ENCODE data around the gene ACSL5.

ACSL5 gene, protein sequence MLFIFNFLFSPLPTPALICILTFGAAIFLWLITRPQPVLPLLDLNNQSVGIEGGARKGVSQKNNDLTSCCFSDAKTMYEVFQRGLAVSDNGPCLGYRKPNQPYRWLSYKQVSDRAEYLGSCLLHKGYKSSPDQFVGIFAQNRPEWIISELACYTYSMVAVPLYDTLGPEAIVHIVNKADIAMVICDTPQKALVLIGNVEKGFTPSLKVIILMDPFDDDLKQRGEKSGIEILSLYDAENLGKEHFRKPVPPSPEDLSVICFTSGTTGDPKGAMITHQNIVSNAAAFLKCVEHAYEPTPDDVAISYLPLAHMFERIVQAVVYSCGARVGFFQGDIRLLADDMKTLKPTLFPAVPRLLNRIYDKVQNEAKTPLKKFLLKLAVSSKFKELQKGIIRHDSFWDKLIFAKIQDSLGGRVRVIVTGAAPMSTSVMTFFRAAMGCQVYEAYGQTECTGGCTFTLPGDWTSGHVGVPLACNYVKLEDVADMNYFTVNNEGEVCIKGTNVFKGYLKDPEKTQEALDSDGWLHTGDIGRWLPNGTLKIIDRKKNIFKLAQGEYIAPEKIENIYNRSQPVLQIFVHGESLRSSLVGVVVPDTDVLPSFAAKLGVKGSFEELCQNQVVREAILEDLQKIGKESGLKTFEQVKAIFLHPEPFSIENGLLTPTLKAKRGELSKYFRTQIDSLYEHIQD

DNA sequence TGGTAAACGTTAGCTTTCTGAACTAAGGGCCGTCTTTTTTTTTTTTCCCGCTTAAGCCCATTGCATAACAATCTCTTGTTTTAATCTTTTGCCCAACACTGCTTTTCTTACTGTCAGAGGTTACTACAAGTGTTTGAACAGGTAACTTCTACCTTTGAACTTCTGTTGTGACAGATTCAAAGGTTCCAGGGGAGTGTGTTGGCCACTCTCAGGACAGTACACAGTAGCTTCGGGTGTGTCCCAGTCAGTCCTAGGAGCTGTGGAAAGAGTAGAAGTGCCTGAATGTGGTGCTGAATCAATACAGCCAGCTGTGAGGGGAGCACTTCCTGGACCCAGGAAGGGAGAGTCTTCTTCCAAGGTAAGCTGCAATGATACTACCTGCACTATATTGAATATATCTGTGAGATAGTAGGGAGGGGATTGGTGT is at the start of gene ACSL5:
ACSL5 (plus strand) TSS at position 205 of the 427 bp plus-strand sequence. CDS start 20,831 bp downstream, outside the sequence.
- no peak for DNase-seq (ENCODE audit: low read depth, low spot score)

DNA sequence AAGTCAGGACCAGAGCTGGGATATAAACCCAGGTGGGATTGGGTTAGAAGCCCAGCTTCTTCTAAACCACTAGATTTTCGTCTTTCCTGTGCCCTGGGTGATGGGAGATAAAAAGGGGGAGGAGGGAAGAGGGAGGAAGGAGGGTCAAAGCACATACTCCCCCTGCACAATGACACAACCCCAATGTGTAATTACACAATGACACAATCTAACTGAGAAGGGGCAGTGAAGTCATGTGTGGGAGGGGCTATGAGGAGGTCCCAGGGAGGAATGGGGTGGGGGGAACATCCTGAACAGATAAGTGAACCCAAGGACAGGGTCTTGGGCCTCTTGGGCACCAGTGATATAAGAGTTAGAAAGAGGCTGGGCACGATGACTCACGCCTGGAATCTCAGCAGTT is 46.2 kb upstream of the ACSL5 start:
- DNase-seq (ENCODE audit: low read depth, low spot score): no peak

DNA sequence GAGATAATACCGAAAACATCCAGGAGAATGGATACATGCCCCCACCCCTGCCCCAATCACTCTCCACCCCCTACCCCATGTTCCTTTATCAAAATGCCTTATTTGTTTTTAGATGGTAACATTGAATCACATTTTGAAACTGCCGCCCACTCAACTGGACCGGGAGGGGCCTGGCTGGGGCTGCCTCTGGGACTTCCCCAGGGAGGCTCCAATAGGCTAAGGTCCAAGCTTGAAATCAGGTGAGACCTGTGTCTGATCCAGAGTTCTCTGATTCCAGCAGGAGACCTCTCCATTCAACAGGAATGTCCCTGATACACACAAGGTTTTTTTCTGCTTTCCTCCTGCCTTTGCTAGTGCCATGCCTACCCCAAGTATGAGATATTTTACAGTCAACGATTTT is 43.8 kb upstream of the ACSL5 start:
- no peak for DNase-seq (ENCODE audit: low read depth, low spot score)

DNA sequence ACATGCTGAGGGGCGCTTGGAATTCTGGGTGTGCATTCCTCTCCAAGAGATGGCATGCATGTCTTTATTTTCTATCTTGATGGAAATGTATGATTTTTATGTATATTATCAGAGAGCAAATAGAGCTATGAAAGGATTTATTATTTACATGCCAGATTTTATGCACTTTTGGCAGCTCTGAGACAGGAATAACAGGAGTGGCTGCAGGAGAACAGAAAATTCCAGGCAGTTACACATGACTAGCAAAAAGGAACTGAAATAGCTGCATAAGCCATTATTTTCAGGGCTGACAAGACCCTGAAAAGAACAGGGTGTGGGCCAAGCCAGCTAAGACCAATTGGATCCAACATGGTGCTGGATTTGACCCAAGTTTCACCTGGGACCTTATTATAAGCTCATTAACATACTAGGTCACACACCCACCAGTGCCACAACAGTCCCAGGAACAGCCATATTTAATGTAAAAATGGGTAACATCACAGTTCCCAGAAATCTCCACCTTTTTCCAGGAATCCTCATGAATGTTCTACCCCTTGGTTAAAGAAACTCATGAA is 43.2 kb upstream of the ACSL5 start:
- no peak for DNase-seq (ENCODE audit: low read depth, low spot score)

DNA sequence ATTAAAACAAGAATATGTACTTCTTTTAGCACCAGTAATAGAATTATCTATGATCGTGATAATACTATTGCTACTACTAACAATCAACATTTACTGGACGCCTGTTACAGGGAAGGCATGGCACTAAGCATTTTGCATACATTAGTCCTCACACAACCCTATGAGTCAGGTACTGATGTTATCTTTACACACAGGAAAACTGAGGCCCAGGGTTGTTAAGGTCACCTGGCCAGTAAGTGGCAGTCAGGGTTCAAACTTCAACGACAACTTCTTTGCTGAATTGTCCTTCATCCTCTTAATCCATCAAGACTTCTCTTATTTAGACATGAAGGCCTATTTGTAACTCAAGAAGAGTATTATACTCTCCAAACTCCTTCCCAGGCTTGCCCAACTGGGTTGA is 41.9 kb upstream of the ACSL5 start:
- no peak for DNase-seq (ENCODE audit: low read depth, low spot score)

DNA sequence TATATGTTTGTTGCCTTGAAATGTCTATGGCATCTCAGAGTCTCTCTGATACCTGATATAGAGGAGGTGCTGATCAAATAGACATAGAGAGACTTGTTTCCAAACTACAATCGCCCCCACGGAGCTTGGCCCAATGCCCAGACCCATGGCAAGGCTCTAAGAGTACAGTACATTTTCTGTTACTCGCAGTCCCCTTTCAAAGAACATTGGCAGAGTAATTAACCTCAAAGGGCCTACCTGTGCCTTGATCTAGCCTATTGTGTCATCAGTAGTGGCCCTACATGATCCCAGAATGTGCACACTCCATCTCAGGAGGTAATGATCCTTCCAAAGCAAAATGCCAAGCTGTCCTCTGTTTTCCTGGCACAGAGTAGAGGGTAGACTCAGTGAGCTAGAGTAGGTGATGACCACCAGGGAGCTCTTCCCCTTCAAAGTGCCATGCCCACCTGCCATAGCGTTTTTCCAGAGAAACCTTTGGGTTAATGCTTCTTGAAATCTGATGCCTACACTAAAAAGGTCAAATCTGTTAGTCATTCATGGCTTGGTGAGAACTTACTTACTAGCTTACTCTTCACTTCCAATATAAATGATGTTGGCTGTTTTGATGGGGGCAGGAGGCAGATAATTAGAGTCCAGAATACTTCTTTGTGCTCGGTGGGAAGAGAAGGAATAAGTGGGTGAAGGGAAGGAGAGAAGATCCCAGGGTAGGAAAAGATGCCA is 41.2 kb upstream of the ACSL5 start:
- no peak for DNase-seq (ENCODE audit: low read depth, low spot score)

DNA sequence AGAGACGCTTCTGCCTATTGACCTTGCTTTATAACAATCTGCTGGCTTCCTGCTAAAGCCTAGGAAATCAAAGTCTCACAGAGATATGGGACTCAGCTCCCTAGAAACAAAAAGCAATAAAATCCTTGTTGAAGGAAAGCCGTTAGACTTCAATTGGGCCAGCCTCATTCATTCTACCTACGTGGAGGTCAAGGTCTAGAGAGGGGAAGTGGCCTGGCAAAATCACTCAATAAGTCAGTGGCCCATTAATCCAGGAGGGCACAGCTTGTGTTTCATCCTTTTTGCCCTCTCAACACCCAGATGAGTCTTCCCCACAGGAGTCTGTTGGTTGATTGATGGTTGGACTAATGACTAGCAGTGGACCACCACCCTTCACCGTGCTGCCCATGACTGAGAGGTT is 40.5 kb upstream of the ACSL5 start:
- no peak for DNase-seq (ENCODE audit: low read depth, low spot score)

DNA sequence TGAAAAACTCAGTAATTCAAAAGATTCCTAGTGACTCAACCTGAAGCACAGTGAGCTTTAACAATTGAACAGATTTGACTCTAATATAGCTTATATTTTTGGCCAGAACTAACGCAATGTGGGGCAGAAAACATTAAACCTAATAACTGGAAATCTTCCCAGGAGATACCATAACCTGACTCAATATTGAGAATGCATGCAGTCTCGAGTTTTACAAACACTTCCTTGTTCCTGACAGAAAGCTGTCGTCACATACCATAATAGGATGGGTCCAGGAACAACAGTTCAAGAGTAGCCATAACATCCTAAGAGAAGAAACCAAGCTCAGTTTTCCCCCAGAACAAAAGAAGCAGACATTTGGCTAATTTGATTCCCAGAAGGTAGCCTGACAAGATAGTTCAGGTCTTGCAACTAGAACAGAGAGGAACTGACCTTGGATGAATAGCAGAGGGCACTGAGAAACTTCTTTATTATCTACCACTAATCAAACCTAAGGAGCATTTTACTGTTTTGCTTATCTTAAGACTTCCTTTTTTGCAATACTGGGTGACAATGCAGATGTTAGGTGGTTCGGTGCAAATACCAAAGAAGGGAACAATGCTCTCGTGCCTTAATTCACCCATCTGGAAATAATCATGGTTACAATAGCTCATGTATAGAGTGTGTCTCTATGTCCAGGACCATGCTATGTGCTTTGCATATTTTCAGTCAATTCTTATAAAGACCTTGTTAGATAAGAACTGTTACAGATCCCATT is 38.6 kb upstream of the ACSL5 start:
- no peak for DNase-seq (ENCODE audit: low read depth, low spot score)

DNA sequence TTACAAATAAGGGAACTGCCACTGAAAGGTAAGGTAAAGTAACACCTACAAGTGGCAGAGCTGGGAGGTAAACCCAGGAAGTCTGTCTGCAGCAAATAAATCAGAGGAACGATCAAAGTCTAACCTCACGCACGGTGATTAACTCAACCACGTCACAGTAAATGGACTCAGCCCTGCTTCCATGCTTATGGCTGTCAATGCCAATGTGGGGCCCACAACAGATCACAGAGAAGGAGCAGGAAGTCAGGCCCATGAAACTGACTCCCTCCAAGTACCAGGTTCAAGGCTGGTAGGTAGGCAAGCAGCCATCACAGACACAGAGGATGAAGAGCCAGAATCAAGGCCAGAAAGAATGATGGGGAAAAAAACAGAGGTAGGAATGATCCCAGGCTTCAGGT is 38.0 kb upstream of the ACSL5 start:
- DNase-seq (ENCODE audit: low read depth, low spot score): no peak

DNA sequence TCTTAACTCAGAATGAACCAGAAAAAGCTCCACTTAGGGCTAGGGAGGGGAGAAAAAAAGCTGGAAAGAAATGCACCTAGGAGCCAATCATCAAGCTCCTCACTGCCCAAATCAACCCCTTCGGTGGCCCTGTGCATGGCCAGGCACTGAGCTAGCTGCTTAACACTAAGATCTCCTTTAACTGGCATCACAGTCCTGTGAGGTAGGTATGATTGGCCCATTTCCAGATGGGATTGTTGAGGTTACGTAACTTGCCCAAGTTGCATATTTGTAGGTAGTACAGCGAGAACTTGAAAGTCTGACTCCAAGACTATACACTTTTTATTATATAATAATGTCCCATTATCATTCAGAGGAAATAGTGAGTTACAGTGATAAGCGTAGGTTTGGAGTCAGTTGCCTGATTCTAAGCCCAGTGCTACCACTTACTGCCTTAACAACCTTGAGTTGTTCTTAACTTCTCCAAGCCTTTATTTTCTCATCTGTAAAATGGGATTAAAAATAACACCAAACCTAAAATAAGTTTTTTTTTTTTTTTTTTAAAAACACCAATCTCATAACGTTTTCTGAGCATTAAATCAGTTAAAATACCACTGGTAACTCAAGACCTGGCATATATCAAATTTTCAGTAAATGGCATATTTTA is 37.2 kb upstream of the ACSL5 start:
- no peak for DNase-seq (ENCODE audit: low read depth, low spot score)

DNA sequence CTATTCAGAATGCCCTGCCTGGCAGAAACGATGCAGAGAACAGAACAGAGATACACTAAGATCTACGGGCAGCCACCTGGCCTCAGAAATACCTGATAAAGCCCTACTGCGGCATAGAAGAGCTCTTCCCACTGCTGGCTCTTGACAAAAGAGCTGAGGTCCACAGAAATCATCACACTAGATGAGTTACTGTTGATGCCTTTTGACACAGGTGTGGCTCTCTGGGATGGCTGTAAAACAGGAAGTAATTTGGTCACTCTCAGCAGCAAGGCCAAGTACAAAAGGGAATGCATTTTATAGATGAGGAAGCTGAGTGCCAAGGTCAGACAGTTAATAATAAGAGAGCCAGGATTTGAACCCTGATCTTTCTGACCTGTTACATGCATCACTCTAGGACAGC is 35.0 kb upstream of the ACSL5 start:
- no peak for DNase-seq (ENCODE audit: low read depth, low spot score)

DNA sequence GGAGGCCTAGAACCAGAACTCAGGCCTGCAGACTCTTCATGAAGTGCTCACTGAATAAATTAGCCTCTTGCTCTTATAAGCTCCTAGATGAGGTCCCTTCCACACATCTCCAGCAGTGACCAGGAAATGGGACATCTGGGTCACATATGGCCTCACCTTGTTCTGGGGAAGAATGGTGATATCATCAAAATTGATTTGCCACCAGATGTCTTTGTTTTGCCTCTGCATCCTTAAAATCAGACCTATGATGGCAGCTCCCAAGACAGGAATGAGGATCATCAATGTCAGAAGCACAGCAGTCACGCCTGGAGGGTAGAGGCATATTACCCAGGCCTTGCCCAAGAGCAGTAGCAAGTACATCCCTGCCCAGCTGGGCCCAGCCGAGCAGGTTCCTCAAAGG is 33.3 kb upstream of the ACSL5 start:
- no peak for DNase-seq (ENCODE audit: low read depth, low spot score)

DNA sequence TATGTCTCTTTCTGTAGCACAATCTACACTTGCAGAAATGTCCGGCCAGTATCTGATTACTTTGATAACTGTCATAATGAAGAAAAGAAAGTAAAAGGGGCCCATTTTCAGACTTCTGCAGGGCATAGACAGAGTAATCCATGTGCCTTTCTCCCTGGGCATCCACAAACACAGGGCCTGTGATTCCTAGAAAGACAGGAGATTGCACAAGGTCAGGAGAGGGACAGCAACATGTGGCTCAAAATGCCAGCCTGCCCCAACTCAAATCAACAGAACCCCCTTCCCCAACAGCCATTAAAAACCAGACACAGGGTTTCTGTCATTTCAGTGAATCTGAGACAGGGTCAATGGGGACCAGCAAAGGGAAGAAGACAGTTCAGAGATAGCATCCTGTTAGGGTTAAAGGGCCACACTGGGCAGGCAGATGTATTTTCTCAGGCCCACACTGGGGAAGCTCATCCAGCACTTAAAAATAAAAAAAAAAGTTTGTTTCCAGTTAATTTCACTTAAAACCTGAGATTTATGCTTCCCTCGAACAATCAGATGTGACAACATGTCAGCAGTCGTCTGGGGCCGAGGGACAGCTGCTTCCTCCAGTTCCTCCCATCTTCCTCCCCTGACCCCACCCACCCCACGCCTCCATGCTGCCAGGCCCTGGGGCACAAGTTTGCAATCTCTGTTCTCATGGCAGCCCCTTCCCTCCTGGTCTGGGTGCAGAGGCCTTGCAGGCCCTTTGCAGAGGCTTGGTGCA is 30.7 kb upstream of the ACSL5 start:
- DNase-seq (ENCODE audit: low read depth, low spot score): no peak

DNA sequence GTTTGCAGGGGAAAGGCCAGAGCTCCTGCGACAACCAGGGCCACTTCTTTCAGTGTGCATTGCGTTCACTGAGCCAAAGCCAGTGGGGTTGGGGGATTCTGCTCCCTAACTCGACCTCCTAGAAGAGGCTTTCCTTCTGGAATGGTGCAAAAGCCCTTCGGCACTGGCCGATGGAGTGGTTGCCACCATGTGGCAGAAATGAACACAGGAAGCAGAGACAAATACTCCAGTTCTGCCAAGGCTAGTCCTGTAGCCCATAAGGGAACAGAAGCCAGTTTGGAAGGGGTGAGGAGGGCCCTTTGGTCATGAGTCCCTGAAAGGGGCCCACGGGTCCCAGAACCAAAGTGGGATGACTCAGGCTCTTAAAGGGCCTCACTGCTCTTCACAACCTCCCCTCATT is 29.7 kb upstream of the ACSL5 start:
- DNase-seq (ENCODE audit: low read depth, low spot score): no peak

DNA sequence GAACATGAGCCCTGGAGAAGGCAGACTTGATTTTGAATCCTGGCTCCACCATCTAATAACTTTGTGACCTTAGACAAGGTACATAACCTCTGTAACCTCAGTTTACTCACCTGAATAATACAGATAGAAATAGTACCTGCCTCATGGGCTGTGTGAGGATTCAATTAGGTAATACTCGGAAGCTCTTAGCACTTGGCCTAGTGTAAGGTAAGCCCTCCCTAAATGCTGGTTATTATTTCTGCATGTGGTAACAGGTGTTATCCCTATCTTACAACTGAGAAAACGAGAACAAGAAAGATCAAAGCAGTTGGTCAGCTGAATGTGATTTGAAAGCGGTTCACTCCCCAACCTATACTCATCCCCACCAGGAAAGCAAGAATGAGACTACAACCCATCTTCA is 28.7 kb upstream of the ACSL5 start:
- DNase-seq (ENCODE audit: low read depth, low spot score): no peak

DNA sequence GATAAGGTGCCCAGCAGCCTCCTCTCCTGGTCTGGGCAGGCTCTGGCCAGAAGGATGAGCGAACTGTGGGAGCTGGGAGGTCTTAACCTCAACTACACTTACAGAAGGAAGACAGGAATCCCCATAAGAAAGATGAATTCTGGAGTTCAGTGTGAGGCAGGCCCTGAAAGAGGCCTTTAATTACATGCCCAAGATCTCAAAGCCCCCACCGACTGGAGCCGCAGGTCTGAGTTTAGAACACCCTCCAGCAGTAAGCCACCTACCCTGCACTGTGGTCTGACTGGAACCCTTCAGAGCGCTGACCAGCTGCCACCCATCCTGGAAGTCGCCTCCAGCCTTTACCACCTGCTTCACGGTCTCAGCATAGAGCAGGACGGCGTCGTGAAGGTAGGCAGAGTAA is 28.2 kb upstream of the ACSL5 start:
- no peak for DNase-seq (ENCODE audit: low read depth, low spot score)

DNA sequence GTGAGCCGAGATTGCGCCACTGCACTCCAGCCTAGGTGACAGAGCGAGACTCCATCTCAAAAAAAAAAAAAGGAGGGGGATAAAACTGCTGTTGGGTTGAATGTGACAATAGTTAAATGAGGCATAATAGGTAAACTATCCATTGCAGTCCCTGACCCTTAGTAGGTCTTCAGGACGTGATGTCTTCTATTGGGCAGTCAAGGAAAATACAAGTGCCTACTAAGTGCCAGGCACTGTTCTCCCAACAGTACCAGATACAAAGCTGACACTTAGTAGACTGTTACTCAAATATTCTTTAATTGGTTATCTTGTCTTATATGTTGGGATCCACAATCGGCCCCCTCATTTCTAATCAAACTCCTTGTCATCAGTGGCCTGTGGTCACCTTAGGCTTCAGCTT is 27.1 kb upstream of the ACSL5 start:
- DNase-seq (ENCODE audit: low read depth, low spot score): no peak

DNA sequence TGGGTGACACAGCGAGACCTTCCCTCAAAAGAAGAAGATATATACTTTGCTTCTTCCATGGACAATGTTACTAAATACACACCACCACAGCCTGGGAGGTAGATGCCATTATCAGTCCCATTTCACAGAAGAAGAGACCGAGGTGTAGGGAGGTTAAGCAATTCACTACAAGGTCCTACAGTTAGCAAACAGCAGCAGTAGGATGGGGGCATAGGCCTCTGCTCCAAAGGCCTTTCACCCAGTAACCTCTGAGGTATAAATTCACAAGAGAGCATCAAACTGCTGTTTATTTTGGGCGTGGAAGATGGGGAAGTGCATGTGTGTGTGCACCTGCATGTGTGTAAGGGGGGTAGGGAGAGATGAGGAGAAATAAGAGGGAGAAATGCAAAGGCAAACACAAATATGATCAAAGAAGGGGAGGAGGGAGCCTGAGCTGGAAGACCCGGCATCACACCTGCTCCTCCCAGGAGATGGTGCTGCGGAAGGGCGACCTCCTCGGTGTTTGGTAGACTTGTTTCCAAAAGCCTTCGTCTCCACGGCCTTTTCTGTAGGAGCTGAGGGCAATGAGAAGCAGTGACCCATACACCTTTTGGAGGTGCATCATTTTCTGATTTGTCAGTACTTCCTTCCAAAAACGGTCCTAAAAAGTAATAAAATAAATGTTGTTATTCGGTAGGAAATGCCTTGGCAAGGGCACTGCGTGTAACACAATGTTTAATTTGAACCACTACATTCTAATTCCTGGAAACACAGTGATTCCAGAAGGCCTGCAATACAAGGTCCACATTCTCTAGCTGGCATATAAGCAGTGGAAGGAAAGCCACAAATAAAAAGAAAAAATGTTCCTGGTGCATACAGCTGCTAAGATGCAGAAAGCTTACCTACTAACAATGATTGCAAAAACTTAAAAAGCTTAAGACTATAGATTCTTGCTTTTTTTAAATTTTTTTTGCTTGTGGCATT is 25.9 kb upstream of the ACSL5 start:
- DNase-seq (ENCODE audit: low read depth, low spot score): no peak

DNA sequence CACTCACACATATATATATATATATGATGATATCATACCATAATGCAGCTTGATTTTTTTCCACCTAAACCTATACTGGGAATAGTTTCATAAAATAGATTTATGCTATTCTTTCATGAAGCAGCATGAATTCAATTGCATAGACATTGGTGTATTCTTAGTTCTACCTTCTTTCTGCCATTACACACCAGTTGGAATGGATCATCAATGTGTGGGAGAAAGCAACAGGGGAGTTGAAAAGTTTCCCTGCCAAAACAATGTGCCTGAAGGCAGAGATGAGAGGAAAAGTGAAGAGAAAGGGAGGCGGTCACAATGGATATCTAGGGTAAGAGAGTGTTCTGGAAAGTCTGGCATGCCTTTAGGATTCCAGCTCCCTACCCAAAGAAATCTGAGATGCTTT is 25.2 kb upstream of the ACSL5 start:
- no peak for DNase-seq (ENCODE audit: low read depth, low spot score)

Data from activated naive CD8-positive, alpha-beta T cell treated with anti-CD3 and anti-CD28 coated beads, Interleukin-2, amount 50 U/mL, for 16 hours (primary cell).